GM11168 (cell line): ENCODE data around the gene ZNF774.

Experiments
- in situ Hi-C: fragments of 300-500 bp; cut with MboI; formaldehyde crosslinking; loops from one replicate; pipeline ENCODE4 v1.12.0; 2022; ENCODE audit warnings: low sequenced_read_pairs; ENCODE audit not compliant: unreplicated experiment

Gene ZNF774

GRCh38 chr15:90352107-90352893 lies at the start of gene ZNF774:
Gene ZNF774 (plus strand): TSS chr15:90352284. CDS start chr15:90354661, 2,377 bp downstream.
- in situ Hi-C loops, result no loop called here

DNA sequence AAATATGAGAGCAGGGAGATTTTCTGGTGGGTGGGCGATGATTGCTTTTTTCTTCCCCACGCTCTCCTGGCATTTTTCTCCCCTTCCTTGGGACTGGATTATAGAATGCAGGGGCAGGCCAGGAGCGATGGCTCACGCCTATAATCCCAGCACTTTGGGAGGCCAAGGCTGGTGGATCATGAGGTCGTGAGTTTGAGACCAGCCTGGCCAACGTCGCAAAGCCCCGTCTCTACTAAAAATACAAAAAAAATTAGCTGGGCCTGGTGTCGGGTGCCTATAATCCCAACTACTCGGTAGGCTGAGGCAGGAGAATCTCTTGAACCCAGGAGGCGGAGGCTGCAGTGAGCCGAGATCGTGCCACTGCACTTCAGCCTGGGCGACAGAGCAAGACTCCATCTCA lies 46.7 kb upstream of the ZNF774 start:
- in situ Hi-C loops, result loop anchor here (25.0 kb wide), 1 partner anchor 582 kb away; the partner anchor contains the start of gene FES

- in situ Hi-C loops, result loop anchor here (25.0 kb wide), 1 partner anchor 581 kb away; the partner anchor contains the start of gene FES
Measured at GRCh38 chr15:90305932-90306331, 46.2 kb upstream of the ZNF774 start.

DNA sequence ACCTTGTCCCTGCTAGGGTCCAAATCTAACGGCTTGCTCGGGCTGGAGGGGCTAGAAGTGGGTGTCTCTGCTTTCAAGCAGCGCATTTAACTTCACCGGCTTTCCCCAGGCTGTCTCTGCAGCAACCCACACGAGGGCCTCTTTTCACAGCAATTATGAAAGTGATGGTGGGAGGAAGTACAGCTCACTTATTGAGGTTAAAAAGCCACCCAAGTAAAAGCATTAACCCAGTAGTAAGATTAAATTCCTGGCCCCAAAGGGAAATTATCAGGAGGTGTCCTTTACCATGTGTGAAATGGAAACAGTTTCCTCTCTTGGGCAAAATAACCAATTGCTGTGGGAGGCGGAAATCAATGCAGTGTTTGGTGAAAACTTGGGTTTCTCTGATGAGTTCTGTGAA lies 45.5 kb upstream of the ZNF774 start:
- in situ Hi-C loops, result loop anchor here (25.0 kb wide), 1 partner anchor 581 kb away; the partner anchor contains the start of gene FES

DNA sequence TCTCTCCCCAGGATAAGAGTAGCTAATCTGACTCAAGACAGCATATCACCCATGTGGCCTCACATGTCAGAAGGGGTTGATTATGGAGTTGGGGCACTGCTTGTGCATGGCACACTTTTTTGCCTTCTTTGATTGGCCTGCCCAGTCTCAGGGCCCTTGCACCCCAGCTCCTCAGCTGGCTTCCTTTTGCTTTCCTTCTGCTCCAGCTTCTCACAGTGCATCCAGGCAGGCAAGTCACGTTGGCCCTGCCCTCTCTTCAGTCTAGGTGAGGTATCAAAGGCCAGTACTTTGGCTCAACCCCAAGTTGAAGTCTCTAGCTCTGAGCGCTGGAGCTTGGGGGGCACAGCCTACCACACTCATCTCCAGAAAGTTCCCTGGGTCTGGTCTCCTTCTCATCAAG lies 44.4 kb upstream of the ZNF774 start:
- in situ Hi-C loops, result loop anchor here (25.0 kb wide), 1 partner anchor 580 kb away; the partner anchor contains the start of gene FES

DNA sequence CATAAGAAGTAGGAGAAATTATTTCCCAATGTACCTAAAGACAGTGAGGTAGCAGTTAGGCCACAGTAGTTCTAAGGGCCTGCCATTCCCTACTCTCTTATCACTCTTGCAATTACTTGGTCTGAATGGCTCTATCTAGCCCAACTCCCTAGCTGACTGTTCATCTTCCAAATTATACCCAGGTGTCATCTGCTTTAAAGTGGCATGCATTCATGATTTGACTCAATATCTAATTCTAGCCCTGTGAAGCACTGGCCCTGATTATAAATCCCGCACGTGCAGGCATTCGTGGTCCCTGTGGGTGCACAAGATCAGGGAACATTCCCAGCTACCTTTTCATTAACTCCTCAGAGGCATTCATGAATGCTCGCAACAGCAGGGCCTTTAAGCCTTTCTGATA lies 43.1 kb upstream of the ZNF774 start:
- in situ Hi-C loops, result loop anchor here (25.0 kb wide), 1 partner anchor 578 kb away; the partner anchor contains the start of gene FES

DNA sequence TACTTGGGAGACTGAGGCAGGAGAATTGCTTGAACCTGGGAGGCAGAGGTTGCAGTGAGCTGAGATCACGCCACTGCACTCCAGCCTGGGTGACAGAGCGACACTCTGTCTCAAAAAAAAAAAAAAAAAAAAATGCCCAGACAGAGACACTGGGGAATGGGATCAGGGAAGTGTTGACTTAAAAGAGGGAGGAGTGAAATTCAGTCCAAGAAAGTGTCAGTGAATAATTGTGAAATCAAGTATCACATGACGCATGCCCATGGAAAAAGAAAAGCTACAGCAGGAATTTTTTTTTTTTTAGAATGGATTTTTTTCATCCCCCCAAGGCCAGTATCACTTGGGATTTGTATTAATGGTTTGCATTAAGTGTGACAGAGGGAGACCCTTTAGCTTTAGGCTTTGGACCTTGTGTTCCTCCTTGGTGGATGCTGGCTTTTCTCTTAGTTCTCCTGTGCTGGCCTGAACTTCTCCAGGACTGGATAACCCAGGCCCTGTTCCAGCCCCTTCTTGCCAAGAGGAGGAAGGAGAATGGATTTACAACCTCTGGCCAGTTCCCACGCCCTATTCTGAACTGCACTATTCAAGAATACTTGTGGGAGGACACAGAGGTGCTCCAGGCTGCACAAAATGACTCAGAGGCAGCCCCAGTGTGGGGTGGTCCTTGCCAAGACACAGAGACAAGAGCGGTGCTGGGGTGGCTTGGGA lies 36.7 kb upstream of the ZNF774 start:
- in situ Hi-C loops, result loop anchor here (25.0 kb wide), 1 partner anchor 572 kb away; the partner anchor contains the start of gene FES

- in situ Hi-C loops, result loop anchor here (25.0 kb wide), 1 partner anchor 571 kb away; the partner anchor contains the start of gene FES
Measured at GRCh38 chr15:90316139-90316538, 35.9 kb upstream of the ZNF774 start.

- in situ Hi-C loops, result loop anchor here (25.0 kb wide), 1 partner anchor 569 kb away; the partner anchor contains the start of gene FES
Measured at GRCh38 chr15:90318591-90318990, 33.5 kb upstream of the ZNF774 start.

DNA sequence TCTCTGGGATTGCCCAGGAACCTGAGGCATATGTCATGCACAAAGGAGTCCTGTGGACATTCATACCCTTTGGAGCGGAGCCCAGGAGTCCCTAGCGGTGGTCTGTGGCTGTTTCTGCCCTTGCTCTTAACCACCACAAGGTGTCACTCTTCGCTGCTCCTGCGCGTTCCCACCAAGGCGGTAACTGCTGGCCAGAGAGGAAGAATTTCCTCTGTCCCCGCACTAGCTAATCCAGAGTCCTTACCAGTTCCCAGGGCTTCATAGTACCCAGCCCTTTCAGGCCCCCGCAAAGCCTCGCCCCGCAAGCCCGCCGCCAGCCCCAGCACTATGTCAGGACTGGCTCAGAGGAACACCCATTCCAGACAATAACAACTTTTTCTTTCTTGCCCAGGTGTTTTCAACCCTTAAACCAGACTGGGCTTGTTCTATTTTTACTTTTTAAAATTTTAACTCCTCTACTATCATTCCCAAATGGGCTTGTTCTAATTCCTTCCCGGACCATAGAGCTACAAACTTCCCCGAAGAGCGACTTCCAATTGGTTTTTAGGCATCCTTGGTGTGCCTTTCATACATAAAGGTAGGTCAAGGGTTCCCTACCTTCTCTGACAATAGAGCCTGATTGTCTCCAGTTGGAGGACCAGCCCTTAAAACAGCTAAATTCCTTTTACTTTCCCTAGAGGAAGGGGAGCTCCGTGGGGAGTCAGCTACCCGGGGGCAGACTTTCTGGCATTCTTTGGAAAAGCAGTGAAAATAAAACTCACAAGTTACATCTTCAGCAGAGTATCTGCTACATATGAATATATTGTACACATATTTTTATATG lies 31.8 kb upstream of the ZNF774 start:
- in situ Hi-C loops, result loop anchor here (10.0 to 25.0 kb wide), 2 partner anchors 155 to 567 kb away; partner anchors contain the start of gene FES

- in situ Hi-C loops, result loop anchor here (10.0 to 25.0 kb wide), 2 partner anchors 154 to 566 kb away; partner anchors contain the start of gene FES
Measured at GRCh38 chr15:90320885-90321278, 31.2 kb upstream of the ZNF774 start.

DNA sequence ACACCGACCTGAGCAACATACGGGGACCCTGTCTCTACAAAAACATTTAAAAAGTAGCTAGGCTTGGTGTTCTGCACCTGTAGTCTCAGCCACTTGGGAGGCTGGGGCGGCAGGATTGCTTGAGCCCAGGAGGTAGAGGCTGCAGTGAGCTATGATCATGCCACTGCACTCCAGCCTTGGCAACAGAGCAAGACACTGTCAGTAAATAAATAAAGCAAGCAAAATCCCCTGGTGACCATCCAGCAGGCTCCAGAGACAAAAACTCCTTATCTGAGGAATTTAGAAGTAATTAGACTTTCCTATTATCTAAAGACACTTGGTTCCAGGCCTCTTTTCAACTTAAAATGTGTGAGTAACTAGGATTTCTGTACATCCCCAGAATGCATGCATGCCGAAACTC lies 29.5 kb upstream of the ZNF774 start:
- in situ Hi-C loops, result loop anchor here (10.0 to 25.0 kb wide), 2 partner anchors 152 to 565 kb away; partner anchors contain the start of gene FES

- in situ Hi-C loops, result loop anchor here (10.0 to 25.0 kb wide), 2 partner anchors 149 to 287 kb away; no protein-coding TSS in a partner anchor
Measured at GRCh38 chr15:90325726-90326125, 26.4 kb upstream of the ZNF774 start.

DNA sequence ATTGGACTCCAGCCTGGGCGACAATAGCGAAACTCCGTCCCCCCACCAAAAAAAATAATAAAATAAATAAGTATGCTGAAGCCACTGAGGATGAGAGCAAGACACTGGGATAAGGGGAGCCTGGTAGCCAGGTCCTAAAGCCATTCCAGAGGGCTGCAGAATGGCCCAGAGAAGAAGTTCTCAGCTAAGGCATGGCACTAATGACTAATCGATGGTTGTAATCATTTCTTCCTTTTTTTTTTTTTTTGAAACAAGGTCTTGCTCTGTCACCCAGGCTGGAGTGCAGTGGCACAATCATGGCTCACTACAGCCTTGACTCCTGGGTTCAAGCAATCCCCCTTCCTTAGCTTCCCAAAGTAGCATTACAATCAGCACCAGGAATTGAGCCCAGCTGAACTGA lies 25.6 kb upstream of the ZNF774 start:
- in situ Hi-C loops, result loop anchor here (10.0 to 25.0 kb wide), 2 partner anchors 148 to 286 kb away; no protein-coding TSS in a partner anchor

GRCh38 chr15:90327311-90327710 lies 24.8 kb upstream of the ZNF774 start:
- in situ Hi-C loops, result loop anchor here (10.0 to 25.0 kb wide), 2 partner anchors 147 to 285 kb away; no protein-coding TSS in a partner anchor

GRCh38 chr15:90334304-90334731 lies 17.8 kb upstream of the ZNF774 start:
- in situ Hi-C loops, result loop anchor here (25.0 kb wide), 1 partner anchor 278 kb away; no protein-coding TSS in a partner anchor

- in situ Hi-C loops, result loop anchor here (25.0 kb wide), 1 partner anchor 276 kb away; no protein-coding TSS in a partner anchor
Measured at GRCh38 chr15:90336705-90337141, 15.4 kb upstream of the ZNF774 start.

GRCh38 chr15:90337256-90337655 lies 14.8 kb upstream of the ZNF774 start:
- in situ Hi-C loops, result loop anchor here (25.0 kb wide), 1 partner anchor 275 kb away; no protein-coding TSS in a partner anchor

GRCh38 chr15:90338532-90338931 lies 13.6 kb upstream of the ZNF774 start:
- in situ Hi-C loops, result loop anchor here (25.0 kb wide), 1 partner anchor 274 kb away; no protein-coding TSS in a partner anchor
